ENCODE measurements around the gene PRKG1.

The PRKG1 gene

DNA sequence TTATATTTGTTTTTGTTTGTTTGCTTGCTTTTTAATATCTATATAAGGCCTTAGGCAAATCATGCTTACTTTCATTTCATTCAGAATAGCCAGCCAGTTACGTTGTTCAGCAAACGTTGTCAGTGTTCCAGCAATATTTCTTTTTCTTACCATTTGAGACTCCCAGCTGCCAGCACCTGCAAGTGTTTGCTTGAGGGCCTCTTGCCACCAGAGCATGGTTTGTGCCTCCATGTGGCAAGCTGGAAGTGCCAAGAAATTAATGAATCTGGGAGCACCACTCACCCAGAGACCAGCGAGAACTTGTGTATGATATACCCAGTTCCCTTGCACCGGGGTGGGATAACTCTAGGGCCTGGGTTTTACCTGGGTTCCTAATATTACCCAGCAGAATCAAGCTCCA is 802.2 kb downstream of the PRKG1 start:
- no peaks in the 10 kb centered on the region for H3K4me1 ChIP-seq (ENCODE audit: insufficient read depth, low read length, poor library complexity, severe bottlenecking)

DNA sequence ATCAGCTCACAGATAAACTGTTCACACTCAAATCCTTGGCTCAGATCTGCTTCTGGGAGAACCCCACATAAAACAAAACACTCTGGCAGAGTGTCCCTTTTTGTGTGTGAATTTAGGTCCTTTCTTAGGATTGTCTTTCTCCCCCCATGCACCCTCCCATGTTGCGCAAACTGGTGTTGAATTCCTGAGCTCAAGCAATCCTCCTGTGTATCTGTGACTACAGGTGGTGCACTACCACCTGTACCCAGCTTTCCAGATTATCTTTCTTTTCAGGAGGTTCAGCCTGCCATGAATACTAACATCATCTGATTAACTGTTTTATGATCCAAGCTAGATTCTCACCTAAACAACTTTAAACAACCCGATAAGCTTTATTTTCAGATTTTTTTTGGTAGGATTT is 802.7 kb downstream of the PRKG1 start:
- no peaks in the 10 kb centered on the region for H3K27me3 ChIP-seq (ENCODE audit: insufficient read depth, low read length, poor library complexity, severe bottlenecking)
- no peak overlapping the region for H2AFZ ChIP-seq (ENCODE audit: low read length)
- no peaks in the 10 kb centered on the region for H3F3A ChIP-seq (ENCODE audit: low read depth)
- H3K4me2 ChIP-seq (ENCODE audit: low read depth, low read length, poor library complexity, severe bottlenecking), result no peak overlapping the region
- H3K79me2 ChIP-seq (ENCODE audit: insufficient read depth, low read length), result no peaks in the 10 kb centered on the region
- no peaks in the 10 kb centered on the region for H3K4me1 ChIP-seq (ENCODE audit: insufficient read depth, low read length, poor library complexity, severe bottlenecking)
- no peak overlapping the region for H3K9ac ChIP-seq (ENCODE audit: low read depth, low read length, poor library complexity, severe bottlenecking)
- no peak overlapping the region for H3K4me3 ChIP-seq (ENCODE audit: low read length, poor library complexity, severe bottlenecking)
- no peak for TF ChIP-seq EZH2phosphoT487 (IDR thresholded peaks at IDR 0.05; ENCODE audit: borderline replicate concordance)
- TF ChIP-seq, protein P1, sequence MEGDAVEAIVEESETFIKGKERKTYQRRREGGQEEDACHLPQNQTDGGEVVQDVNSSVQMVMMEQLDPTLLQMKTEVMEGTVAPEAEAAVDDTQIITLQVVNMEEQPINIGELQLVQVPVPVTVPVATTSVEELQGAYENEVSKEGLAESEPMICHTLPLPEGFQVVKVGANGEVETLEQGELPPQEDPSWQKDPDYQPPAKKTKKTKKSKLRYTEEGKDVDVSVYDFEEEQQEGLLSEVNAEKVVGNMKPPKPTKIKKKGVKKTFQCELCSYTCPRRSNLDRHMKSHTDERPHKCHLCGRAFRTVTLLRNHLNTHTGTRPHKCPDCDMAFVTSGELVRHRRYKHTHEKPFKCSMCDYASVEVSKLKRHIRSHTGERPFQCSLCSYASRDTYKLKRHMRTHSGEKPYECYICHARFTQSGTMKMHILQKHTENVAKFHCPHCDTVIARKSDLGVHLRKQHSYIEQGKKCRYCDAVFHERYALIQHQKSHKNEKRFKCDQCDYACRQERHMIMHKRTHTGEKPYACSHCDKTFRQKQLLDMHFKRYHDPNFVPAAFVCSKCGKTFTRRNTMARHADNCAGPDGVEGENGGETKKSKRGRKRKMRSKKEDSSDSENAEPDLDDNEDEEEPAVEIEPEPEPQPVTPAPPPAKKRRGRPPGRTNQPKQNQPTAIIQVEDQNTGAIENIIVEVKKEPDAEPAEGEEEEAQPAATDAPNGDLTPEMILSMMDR (conservative IDR thresholded peaks at IDR 0.05; ENCODE audit: low read length), result no peak
- no peaks in the 10 kb centered on the region for H3K9me3 ChIP-seq (ENCODE audit: insufficient read depth, low read depth, low read length)
- no peaks in the 10 kb centered on the region for H3K9me2 ChIP-seq (replicated peaks; ENCODE audit: low read depth, low read length)
- H3K36me3 ChIP-seq (ENCODE audit: insufficient read depth, low read length), result no peaks in the 10 kb centered on the region
- H4K20me1 ChIP-seq (ENCODE audit: insufficient read depth, low read length, poor library complexity, severe bottlenecking), result no peaks in the 10 kb centered on the region

More for the DNA sequence above, 802.2 kb downstream of the PRKG1 start:
- no peaks in the 10 kb centered on the region for H3K9me3 ChIP-seq (ENCODE audit: insufficient read depth, low read depth, low read length)
- no peak overlapping the region for H3K4me2 ChIP-seq (ENCODE audit: low read depth, low read length, poor library complexity, severe bottlenecking)
- no peaks in the 10 kb centered on the region for H3F3A ChIP-seq (ENCODE audit: low read depth)
- no peak for TF ChIP-seq EZH2phosphoT487 (IDR thresholded peaks at IDR 0.05; ENCODE audit: borderline replicate concordance)
- TF ChIP-seq, protein P1 (conservative IDR thresholded peaks at IDR 0.05; ENCODE audit: low read length), result no peak
- H3K4me3 ChIP-seq (ENCODE audit: low read length, poor library complexity, severe bottlenecking), result no peak overlapping the region
- no peaks in the 10 kb centered on the region for H4K20me1 ChIP-seq (ENCODE audit: insufficient read depth, low read length, poor library complexity, severe bottlenecking)
- no peaks in the 10 kb centered on the region for H3K9me2 ChIP-seq (replicated peaks; ENCODE audit: low read depth, low read length)
- H3K27me3 ChIP-seq (ENCODE audit: insufficient read depth, low read length, poor library complexity, severe bottlenecking), result no peaks in the 10 kb centered on the region
- H3K36me3 ChIP-seq (ENCODE audit: insufficient read depth, low read length), result no peaks in the 10 kb centered on the region
- H3K79me2 ChIP-seq (ENCODE audit: insufficient read depth, low read length), result no peaks in the 10 kb centered on the region
- no peak overlapping the region for H3K9ac ChIP-seq (ENCODE audit: low read depth, low read length, poor library complexity, severe bottlenecking)
- no peak overlapping the region for H2AFZ ChIP-seq (ENCODE audit: low read length)

DNA sequence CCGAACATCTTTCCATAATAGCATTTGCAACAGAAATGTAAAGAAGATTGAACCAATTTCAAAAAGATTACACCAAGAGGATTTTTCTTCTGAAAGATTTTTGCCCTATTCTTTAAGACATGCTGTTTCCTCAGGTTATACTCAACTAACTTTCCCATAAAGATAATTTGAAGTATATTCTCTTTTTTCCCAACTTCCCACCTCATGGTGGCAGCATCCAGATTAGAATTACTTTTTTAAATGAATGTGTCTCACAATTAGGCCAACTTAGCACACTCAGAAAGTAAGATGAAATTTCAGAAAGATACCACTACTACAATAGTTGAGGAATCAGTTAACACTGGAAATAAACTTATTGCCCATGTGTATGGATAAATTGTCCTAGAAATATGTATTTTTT is 803.3 kb downstream of the PRKG1 start:
- Histone ChIP-seq H3K79me2 (ENCODE audit: insufficient read depth, low read length) (no peaks in the 10 kb centered on the region), H4K20me1 (ENCODE audit: insufficient read depth, low read length, poor library complexity, severe bottlenecking) (no peaks in the 10 kb centered on the region), H2AFZ (ENCODE audit: low read length) (no peak overlapping the region), H3K4me1 (ENCODE audit: insufficient read depth, low read length, poor library complexity, severe bottlenecking) (no peaks in the 10 kb centered on the region), H3K9me3 (ENCODE audit: insufficient read depth, low read depth, low read length) (no peaks in the 10 kb centered on the region), H3K27me3 (ENCODE audit: insufficient read depth, low read length, poor library complexity, severe bottlenecking) (no peaks in the 10 kb centered on the region), H3K4me2 (ENCODE audit: low read depth, low read length, poor library complexity, severe bottlenecking) (no peak overlapping the region), H3F3A (ENCODE audit: low read depth) (no peaks in the 10 kb centered on the region), H3K9me2 (replicated peaks; ENCODE audit: low read depth, low read length) (no peaks in the 10 kb centered on the region), H3K36me3 (ENCODE audit: insufficient read depth, low read length) (no peaks in the 10 kb centered on the region), H3K9ac (ENCODE audit: low read depth, low read length, poor library complexity, severe bottlenecking) (no peak overlapping the region), H3K4me3 (ENCODE audit: low read length, poor library complexity, severe bottlenecking) (no peak overlapping the region)
- TF ChIP-seq EZH2phosphoT487 (IDR thresholded peaks at IDR 0.05; ENCODE audit: borderline replicate concordance), result no peak
- TF ChIP-seq, protein P1 (conservative IDR thresholded peaks at IDR 0.05; ENCODE audit: low read length), result no peak

Measured in Loucy (cell line).